Activated CD8-positive, alpha-beta memory T cell treated with anti-CD3 and anti-CD28 coated beads for 36 hours (primary cell): Measurements from ENCODE around the gene UBE2I. TPM values are rescaled to one million over a fixed set of nuclear protein-coding genes. Genes with fewer than 3 reads are reported as not detected.

Source experiments
- CTCF ChIA-PET: fragments of 350-600 bp; sonication (Branson Sonifier 250); formaldehyde crosslinking; loops from one replicate; lab custom pipeline; 2021; ENCODE audit warnings: antibody characterized with exemption; lab: Charles Lee
- POLR2A ChIA-PET: fragments of 350-600 bp; sonication (Branson Sonifier 250); formaldehyde crosslinking; loops from one replicate; lab custom pipeline; 2021; ENCODE audit warnings: antibody characterized with exemption; lab: Charles Lee
- total RNA-seq, 2 experiments: library from RNA; stranded (reverse); gene quantifications; one replicate each; pipeline ENCODE4 v1.2.3, GENCODE V29; 2021

The UBE2I gene
- total RNA-seq, 2 experiments from 2014 or later, result 241 to 249 TPM

DNA sequence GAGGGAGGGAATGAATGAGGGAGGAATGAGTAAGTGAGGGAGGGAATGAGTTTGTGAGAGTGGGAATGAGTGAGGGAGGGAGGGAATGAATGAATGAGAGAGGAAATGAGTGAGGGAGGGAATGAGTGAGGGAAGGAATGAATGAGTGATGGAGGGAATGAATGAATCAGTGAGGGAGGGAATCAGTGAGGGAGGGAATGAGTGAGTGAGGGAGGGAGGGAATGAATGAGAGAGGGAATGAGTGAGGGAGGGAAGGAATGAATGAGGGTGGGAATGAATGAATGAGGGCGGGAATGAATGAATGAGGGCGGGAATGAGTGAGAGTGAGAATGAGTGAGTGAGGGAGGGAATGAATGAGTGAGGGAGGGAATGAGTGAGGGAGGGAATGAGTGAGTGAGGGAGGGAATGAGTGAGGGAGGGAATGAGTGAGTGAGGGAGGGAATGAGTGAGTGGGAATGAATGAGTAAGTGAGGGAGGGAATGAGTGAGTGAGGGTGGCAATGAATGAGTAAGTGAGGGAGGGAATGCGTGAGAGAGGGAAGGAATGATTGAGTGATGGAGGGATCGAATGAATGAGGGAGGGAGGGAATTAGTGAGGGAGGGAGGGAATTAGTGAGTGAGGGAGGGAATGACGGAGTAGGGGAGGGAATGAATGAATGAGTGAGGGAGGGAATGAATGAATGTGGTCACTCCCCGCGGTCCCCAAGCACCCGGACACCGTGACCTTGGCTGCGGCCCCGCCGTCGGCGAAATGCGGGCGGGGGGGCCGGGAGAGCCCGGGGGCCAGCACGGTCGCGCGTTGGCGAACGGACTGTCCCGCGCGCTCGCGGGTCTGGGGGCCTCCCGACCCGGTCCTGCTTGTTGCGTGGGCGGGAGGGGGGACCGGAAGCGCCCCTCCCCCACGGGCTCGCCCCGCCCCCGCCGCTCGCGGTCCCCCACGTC is 1.1 kb upstream of the UBE2I start:
- CTCF ChIA-PET, result no interaction called here
- POLR2A ChIA-PET, result interaction anchor here (1.2 kb wide), 1 partner anchor 35 kb away, joined by 3 read pairs; no protein-coding TSS in a partner anchor

DNA sequence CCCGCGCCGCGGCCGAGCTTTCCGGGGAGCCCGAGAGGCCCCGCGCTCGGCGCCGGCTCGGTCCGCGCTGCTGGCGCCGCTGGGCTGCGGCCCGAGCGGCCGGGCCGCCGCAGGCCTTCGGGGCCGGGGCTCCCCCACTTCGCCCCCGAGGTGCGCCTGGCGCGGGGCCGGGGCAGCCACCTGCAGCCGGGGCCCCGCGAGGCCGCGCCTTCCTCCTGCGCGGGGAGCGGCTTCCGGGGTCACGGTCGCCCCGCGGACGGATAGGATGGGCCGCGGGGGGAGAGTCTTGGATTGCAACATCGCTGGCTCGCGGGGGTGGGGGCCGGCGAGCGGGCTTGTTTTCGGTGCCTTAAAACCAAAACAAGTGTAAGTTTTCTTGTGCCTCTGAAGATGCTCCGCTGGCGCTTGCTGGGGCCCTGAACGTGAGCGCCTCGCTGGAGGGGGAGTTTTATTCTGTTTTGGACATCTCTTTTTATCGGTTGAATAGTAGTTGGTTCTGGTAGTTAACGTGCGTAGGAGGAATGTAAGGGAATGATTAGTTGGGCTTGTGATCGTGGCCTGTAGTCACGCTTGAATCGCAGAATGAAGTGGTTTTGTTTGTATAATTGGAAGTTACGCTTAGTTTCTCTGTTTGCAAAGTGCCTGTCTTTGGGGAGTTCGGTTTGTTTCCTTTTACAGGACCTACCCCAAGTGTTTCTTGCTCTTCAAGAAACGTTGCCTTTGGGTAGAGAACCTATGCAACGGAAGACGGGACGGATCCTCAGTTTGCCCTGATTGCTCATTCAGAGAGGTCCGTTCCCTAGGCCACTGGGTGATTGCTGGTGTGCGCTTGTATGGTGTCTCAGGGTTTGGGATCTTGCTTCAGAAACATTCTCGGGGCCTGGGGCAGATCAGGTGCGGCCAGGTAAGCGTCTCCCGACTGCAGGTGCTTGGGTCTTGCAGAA is 724 bp downstream of the UBE2I start:
- POLR2A ChIA-PET, result no interaction called here
- CTCF ChIA-PET, result interaction anchor here (0.6 to 1.0 kb wide), 2 partner anchors 9 to 53 kb away, joined by 3 read pairs; no protein-coding TSS in a partner anchor

GRCh38 chr16:1310832-1311200 is 1.4 kb downstream of the UBE2I start:
- ChIA-PET CTCF (interaction anchor here (0.6 kb wide), 1 partner anchor 53 kb away, joined by 3 read pairs; no protein-coding TSS in a partner anchor), POLR2A (no interaction called here)

GRCh38 chr16:1311212-1311737 is 1.8 kb downstream of the UBE2I start:
- POLR2A ChIA-PET, result no interaction called here
- CTCF ChIA-PET, result no interaction called here

DNA sequence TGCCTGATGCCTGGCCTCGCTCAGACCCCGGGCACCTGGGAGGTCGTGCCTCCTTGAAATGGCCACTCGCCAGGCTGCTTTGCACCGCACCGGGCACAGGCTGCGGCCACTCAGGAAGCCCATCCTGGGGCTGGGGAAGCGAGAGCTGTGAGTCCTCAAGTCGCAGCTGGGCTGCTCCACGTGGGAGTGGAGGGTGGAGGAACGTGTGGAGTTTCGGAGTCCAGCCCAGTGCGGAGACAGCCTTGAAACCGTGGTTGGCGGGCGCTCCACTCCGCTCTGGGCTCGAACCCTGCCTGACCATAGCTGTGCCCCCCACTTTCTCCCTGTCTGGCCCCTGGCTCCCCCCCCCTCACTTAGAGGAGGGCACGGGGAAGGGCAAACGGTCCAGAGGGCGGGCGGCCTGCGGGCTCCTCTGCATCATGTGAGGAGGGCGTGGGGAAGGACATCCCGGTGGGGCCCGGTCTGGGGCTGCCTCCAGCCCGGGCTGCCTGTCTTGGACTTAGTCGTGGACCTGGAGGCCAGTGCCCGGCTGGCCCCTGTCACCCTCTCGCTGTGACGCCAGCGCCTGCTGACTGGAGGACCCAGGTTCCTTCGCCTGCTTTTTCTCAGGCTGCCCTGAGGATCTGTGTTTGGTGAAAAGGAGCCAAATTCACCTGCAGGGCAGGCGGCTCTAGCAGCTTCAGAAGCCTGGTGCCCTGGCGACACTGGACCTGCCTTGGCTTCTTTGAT is 2.5 kb downstream of the UBE2I start:
- ChIA-PET POLR2A (no interaction called here), CTCF (interaction anchor here (1.1 kb wide), 1 partner anchor 26 kb away, joined by 3 read pairs; no protein-coding TSS in a partner anchor)

DNA sequence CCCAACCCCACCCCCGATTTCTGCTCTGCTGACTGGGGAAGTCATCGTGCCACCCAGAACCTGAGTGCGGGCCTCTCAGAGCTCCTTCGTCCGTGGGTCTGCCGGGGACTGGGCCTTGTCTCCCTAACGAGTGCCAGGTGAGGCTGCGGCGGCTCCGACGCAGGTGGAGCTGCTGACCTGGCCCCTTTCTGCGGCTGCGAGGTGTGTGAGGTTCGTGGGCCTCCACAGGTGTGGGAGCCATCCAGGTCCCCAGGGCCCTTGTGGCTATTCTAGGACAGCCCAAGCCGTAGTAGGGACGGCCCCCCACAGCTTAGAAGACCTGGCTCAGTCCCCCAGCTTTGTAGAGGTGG is 3.0 kb downstream of the UBE2I start:
- CTCF ChIA-PET, result interaction anchor here (1.1 kb wide), 1 partner anchor 26 kb away, joined by 3 read pairs; no protein-coding TSS in a partner anchor
- POLR2A ChIA-PET, result no interaction called here

DNA sequence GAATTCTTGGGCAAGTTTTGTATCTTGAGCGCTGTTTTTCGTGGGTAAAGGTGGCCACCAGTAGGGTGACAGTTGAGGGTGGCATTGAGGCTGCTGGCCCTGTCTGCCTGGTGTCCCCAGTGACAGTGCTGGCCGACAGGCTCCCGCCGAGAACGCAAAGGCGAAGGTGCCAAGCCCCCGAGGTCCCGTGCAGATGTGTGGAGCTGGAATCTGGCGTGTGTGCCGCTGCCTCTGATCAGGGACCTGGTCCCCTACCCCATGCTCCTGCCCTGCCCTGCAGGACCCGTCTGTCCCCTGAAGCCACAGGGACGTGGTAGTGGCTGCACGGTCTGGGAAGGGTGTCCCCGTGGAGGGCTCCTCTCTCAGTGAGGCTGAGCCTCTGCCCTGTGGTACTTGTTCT is 3.5 kb downstream of the UBE2I start:
- ChIA-PET CTCF (no interaction called here), POLR2A (interaction anchor here (0.6 to 0.7 kb wide), 2 partner anchors 392 to 596 kb away, joined by 4 to 8 read pairs; no protein-coding TSS in a partner anchor)

GRCh38 chr16:1313721-1314369 is 4.4 kb downstream of the UBE2I start:
- ChIA-PET POLR2A (interaction anchor here (0.6 kb wide), 1 partner anchor 391 kb away, joined by 4 read pairs; no protein-coding TSS in a partner anchor), CTCF (no interaction called here)

- ChIA-PET CTCF (no interaction called here), POLR2A (no interaction called here)
Observed at GRCh38 chr16:1314399-1315068, 5.1 kb downstream of the UBE2I start.

GRCh38 chr16:1315081-1316032 is 5.9 kb downstream of the UBE2I start:
- CTCF ChIA-PET, result interaction anchor here (1.8 kb wide), 1 partner anchor 15 kb away, joined by 5 read pairs; no protein-coding TSS in a partner anchor
- POLR2A ChIA-PET, result interaction anchor here (0.9 kb wide), 1 partner anchor 9 kb away, joined by 4 read pairs; no protein-coding TSS in a partner anchor

GRCh38 chr16:1316033-1316405 is 6.6 kb downstream of the UBE2I start:
- ChIA-PET POLR2A (interaction anchor here (0.9 kb wide), 1 partner anchor 8 kb away, joined by 4 read pairs; no protein-coding TSS in a partner anchor), CTCF (interaction anchor here (1.8 kb wide), 1 partner anchor 15 kb away, joined by 5 read pairs; no protein-coding TSS in a partner anchor)

GRCh38 chr16:1317479-1318267 is 8.2 kb downstream of the UBE2I start:
- CTCF ChIA-PET, result interaction anchor here (1.8 kb wide), 1 partner anchor 13 kb away, joined by 5 read pairs; no protein-coding TSS in a partner anchor
- POLR2A ChIA-PET, result no interaction called here

GRCh38 chr16:1318268-1318545 is 8.8 kb downstream of the UBE2I start:
- ChIA-PET CTCF (no interaction called here), POLR2A (no interaction called here)

GRCh38 chr16:1319041-1319440 is 9.6 kb downstream of the UBE2I start:
- POLR2A ChIA-PET, result no interaction called here
- CTCF ChIA-PET, result no interaction called here

DNA sequence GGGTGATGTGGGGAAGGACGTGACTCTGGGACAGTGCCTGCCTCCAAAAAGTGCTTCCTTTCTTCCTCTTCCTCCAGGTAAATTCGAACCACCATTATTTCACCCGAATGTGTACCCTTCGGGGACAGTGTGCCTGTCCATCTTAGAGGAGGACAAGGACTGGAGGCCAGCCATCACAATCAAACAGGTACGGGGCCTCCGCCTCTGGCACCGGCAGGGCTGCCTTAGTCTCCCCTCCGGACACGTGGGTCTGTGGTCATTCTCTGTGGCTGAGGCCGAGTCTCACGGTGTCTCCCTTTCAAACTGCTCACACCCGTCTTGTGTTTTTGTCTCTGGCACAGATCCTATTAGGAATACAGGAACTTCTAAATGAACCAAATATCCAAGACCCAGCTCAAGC is 10.7 kb downstream of the UBE2I start:
- ChIA-PET CTCF (no interaction called here), POLR2A (no interaction called here)
